GM23338 (cell line): ENCODE results near the gene FRY.

Experiments used
- EZH2 ChIP-seq: fragments of 200-600 bp; sonication (generic); IDR thresholded peaks from one replicate; pipeline ENCODE4 v1.8.0; 2017; ENCODE audit warnings: antibody characterized with exemption, mild to moderate bottlenecking, low read depth; ENCODE audit not compliant: unreplicated experiment
- EZH2phosphoT487 ChIP-seq: fragments of 200-600 bp; sonication (generic); IDR thresholded peaks from one replicate; pipeline ENCODE4 v1.8.1; 2018; ENCODE audit warnings: antibody characterized with exemption; ENCODE audit not compliant: unreplicated experiment
- TF ChIP-seq, protein P1 (sequence below), 2 experiments: fragments of 200-600 bp in 1 of 2; sonication (generic) in 1 of 2; conservative IDR thresholded peaks; 2 replicates each; pipeline versions ENCODE4 v1.5.1 to v1.6.1; 2016 to 2017; ENCODE audit warnings: antibody characterized with exemption in 2 of 2, low read depth in 2 of 2, mild to moderate bottlenecking in 2 of 2, moderate library complexity in 1 of 2

DNA sequence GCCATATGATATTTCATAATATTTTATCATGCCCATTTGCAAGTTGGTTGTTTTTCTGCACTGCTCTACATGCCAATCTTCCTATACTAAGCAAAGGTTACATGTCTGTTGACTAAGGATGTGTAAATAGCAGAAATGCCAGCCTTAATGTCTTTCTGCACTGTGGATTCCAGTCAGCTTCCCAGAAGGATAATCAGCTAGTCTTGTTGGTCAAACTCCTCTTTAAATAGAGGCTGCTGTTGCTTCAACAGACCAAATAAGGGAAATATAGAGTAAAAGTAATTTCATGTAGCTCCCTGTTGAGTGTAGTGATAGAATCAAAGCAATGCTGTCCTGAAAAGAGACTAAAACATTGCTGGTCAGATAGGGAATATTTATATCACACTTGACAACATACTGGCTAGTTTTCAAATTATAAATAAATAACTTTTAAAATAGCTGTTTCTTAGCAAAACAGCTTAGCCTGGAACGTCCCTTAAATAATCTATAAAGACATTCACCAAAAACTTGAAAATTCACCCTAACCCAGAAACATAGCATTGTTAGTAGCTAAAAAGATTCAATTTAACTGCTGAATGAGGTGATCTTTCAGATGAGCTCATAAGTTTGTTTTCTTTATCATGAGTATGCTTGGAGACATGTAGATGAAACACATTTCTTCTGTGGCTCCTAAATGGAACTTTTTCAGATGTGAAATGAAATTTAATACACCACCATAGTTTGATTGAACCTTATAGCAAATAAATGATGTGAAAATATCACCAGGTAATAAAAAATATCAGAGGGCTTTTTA lies 56.6 kb downstream of the FRY start:
- TF ChIP-seq, protein P1, sequence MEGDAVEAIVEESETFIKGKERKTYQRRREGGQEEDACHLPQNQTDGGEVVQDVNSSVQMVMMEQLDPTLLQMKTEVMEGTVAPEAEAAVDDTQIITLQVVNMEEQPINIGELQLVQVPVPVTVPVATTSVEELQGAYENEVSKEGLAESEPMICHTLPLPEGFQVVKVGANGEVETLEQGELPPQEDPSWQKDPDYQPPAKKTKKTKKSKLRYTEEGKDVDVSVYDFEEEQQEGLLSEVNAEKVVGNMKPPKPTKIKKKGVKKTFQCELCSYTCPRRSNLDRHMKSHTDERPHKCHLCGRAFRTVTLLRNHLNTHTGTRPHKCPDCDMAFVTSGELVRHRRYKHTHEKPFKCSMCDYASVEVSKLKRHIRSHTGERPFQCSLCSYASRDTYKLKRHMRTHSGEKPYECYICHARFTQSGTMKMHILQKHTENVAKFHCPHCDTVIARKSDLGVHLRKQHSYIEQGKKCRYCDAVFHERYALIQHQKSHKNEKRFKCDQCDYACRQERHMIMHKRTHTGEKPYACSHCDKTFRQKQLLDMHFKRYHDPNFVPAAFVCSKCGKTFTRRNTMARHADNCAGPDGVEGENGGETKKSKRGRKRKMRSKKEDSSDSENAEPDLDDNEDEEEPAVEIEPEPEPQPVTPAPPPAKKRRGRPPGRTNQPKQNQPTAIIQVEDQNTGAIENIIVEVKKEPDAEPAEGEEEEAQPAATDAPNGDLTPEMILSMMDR (conservative IDR thresholded peaks at IDR 0.05; ENCODE audit: low read depth in 2 of 2): no peak
- TF ChIP-seq EZH2 (no peak), EZH2phosphoT487 (no peak)
